Uterus (tissue), 2 donors: Measurements from ENCODE around the gene PTHLH.

Experiments
- CTCF ChIP-seq, 4 experiments: fragments of 200-600 bp in 2 of 4; fragments of 450-650 bp in 2 of 4; sonication (generic) in 2 of 4; IDR thresholded peaks; one replicate each; pipeline ENCODE4 v1.5.1; 2016 to 2019; ENCODE audit warnings: antibody characterized with exemption in 4 of 4, mild to moderate bottlenecking in 2 of 4, moderate library complexity in 1 of 4
- POLR2A ChIP-seq, 2 donors: fragments of 450-650 bp; IDR thresholded peaks; one replicate each; pipeline ENCODE4 v1.6.1; 2016; ENCODE audit warnings: antibody characterized with exemption in 2 of 2, mild to moderate bottlenecking in 1 of 2, moderate library complexity in 1 of 2

GRCh38 chr12:28012333-28012918 is 39.9 kb upstream of the PTHLH start:
- no peak for TF ChIP-seq CTCF (IDR thresholded peaks at IDR 0.05)
- no peak for TF ChIP-seq POLR2A (IDR thresholded peaks at IDR 0.05)
